SU-DHL-6 (cell line): Measurements from ENCODE around the gene RAVER1.
"Not testable (repeated sequence)": the region's sequence is repeated elsewhere in the genome, so short reads cannot be mapped to it uniquely, and the experiment has no call there.

Experiments
- H2AFZ ChIP-seq: fragments of 200-600 bp; sonication (generic); 2 replicates; pipeline ENCODE4 v1.6.1; 2014; ENCODE audit warnings: low read depth, mild to moderate bottlenecking, moderate library complexity, mixed read lengths, antibody characterized with exemption, low read length; ENCODE audit not compliant: severe bottlenecking
- H3F3A ChIP-seq: fragments of 200-600 bp; shearing (Covaris generic); 2 replicates; pipeline ENCODE4 v1.6.0; 2016; ENCODE audit warnings: antibody characterized with exemption, mild to moderate bottlenecking; ENCODE audit not compliant: insufficient read depth
- H3K27ac ChIP-seq: fragments of 200-600 bp; sonication (generic); 2 replicates; pipeline ENCODE4 v1.5.1; 2016; ENCODE audit warnings: low read depth, mild to moderate bottlenecking, low read length, moderate library complexity, mixed read lengths
- H3K27me3 ChIP-seq: fragments of 200-600 bp; sonication (generic), shearing (Covaris generic); 2 replicates; pipeline ENCODE4 v1.6.0; 2014; ENCODE audit warnings: mild to moderate bottlenecking, low read length
- H3K36me3 ChIP-seq: fragments of 200-600 bp; sonication (generic); 2 replicates; pipeline ENCODE4 v1.6.1; 2014; ENCODE audit warnings: mild to moderate bottlenecking, low read length, mixed read lengths
- H3K4me2 ChIP-seq: fragments of 300-600, 200-600 bp; shearing (Covaris generic), sonication (generic); 2 replicates; pipeline ENCODE4 v1.6.0; 2014; ENCODE audit warnings: low read length, low read depth, mild to moderate bottlenecking; ENCODE audit not compliant: poor library complexity, severe bottlenecking
- H3K4me3 ChIP-seq: fragments of 200-600 bp; sonication (generic); 2 replicates; pipeline ENCODE4 v1.5.1; 2014; ENCODE audit warnings: antibody characterized with exemption, low read length, mild to moderate bottlenecking, mixed read lengths; ENCODE audit not compliant: insufficient read depth, poor library complexity, severe bottlenecking
- H3K79me2 ChIP-seq: fragments of 200-600 bp; sonication (generic); 2 replicates; pipeline ENCODE4 v1.6.1; 2014; ENCODE audit warnings: mild to moderate bottlenecking, low read length, moderate library complexity; ENCODE audit not compliant: insufficient read depth
- H3K9ac ChIP-seq: fragments of 200-600 bp; sonication (generic); 2 replicates; pipeline ENCODE4 v1.7.0; 2014; ENCODE audit warnings: mild to moderate bottlenecking, low read length
- H3K9me2 ChIP-seq: fragments of 200-600 bp; sonication (generic); replicated peaks from 2 replicates; pipeline ENCODE4 v1.6.1; 2014; ENCODE audit warnings: low read length; ENCODE audit not compliant: insufficient read depth
- H3K9me3 ChIP-seq: fragments of 200-600 bp; sonication (generic); 2 replicates; pipeline ENCODE4 v1.6.1; 2014; ENCODE audit warnings: low read length, mixed read lengths; ENCODE audit not compliant: insufficient read depth
- H4K20me1 ChIP-seq: fragments of 200-600 bp; sonication (generic); 2 replicates; pipeline ENCODE4 v1.6.1; 2014; ENCODE audit warnings: low read depth, mild to moderate bottlenecking, antibody characterized with exemption, low read length, moderate library complexity, mixed read lengths
- CTCF ChIP-seq: fragments of 200-600 bp; sonication (generic); IDR thresholded peaks from one replicate; pipeline ENCODE4 v1.5.1; 2017; ENCODE audit warnings: antibody characterized with exemption, mild to moderate bottlenecking, low read length, moderate library complexity; ENCODE audit not compliant: insufficient read depth, poor library complexity, severe bottlenecking
- EZH2phosphoT487 ChIP-seq: fragments of 200-600 bp; sonication (generic), shearing (Covaris generic); conservative IDR thresholded peaks from 2 replicates; pipeline ENCODE4 v1.6.1; 2018; ENCODE audit warnings: mild to moderate bottlenecking, antibody characterized with exemption, low read length, moderate library complexity, mixed read lengths

The RAVER1 gene

GRCh38 chr19:10378124-10378523 lies 44.8 kb upstream of the RAVER1 start:
- TF ChIP-seq EZH2phosphoT487: no peak
- TF ChIP-seq CTCF: no peak
- H3K4me3 ChIP-seq: no peak overlapping the region
- no peaks in the 10 kb centered on the region for H3K9me3 ChIP-seq
- H3K9me2 ChIP-seq: no peaks in the 10 kb centered on the region
- H3K9ac ChIP-seq: no peak overlapping the region
- no peak overlapping the region for H2AFZ ChIP-seq
- H3K36me3 ChIP-seq: no peaks in the 10 kb centered on the region
- no peaks in the 10 kb centered on the region for H4K20me1 ChIP-seq
- H3F3A ChIP-seq: no peaks in the 10 kb centered on the region
- H3K27ac ChIP-seq: no peak overlapping the region
- H3K4me2 ChIP-seq: no peak overlapping the region
- H3K27me3 ChIP-seq: no peaks in the 10 kb centered on the region
- peaks cover 18% of the 10 kb centered on the region for H3K79me2 ChIP-seq

GRCh38 chr19:10377140-10377640 lies 43.9 kb upstream of the RAVER1 start:
- not testable (repeated sequence) for H3K9ac ChIP-seq, H3K36me3 ChIP-seq, H3K9me2 ChIP-seq, H3K27me3 ChIP-seq, H3K4me2 ChIP-seq, H4K20me1 ChIP-seq, H2AFZ ChIP-seq, H3K27ac ChIP-seq, H3K4me3 ChIP-seq, H3F3A ChIP-seq, H3K9me3 ChIP-seq
- H3K79me2 ChIP-seq: peaks cover 18% of the 10 kb centered on the region

- Histone ChIP-seq H3F3A (no peaks in the 10 kb centered on the region), H3K4me2 (no peak overlapping the region), H3K36me3 (no peaks in the 10 kb centered on the region), H3K79me2 (peaks cover 14% of the 10 kb centered on the region), H3K27me3 (no peaks in the 10 kb centered on the region), H3K9ac (no peak overlapping the region), H3K9me2 (no peaks in the 10 kb centered on the region), H3K4me3 (no peak overlapping the region), H3K27ac (no peak overlapping the region), H4K20me1 (no peaks in the 10 kb centered on the region), H3K9me3 (no peaks in the 10 kb centered on the region), H2AFZ (no peak overlapping the region)
- TF ChIP-seq CTCF: no peak
- no peak for TF ChIP-seq EZH2phosphoT487
These were observed 41.6 kb upstream of the RAVER1 start for GRCh38 chr19:10374931-10375330.

DNA sequence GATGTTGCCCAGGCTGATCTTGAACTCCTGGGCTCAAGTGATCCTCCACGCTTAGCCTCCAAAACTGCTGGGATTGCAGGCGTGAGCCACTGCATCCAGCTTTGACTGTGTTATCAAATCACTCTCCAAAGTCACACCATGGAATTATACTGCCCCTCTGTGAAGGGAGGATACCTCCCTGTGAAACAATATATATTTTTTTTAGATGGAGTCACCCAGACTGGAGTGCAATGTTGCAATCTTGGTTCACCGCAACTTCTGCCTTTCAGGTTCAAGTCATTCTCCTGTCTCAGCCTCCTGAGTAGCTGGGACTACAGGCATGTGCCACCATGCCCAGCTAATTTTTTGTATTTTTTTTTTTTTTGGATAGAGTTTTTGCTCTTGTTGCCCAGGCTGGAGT lies 39.4 kb upstream of the RAVER1 start:
- Histone ChIP-seq H3F3A (no peaks in the 10 kb centered on the region), H2AFZ (no peak overlapping the region), H3K4me2 (no peak overlapping the region), H3K4me3 (no peak overlapping the region), H3K79me2 (no peaks in the 10 kb centered on the region), H4K20me1 (no peaks in the 10 kb centered on the region), H3K27me3 (no peaks in the 10 kb centered on the region), H3K9me2 (no peaks in the 10 kb centered on the region), H3K36me3 (no peaks in the 10 kb centered on the region), H3K9ac (no peak overlapping the region), H3K9me3 (no peaks in the 10 kb centered on the region), H3K27ac (no peak overlapping the region)
- no peak for TF ChIP-seq EZH2phosphoT487
- TF ChIP-seq CTCF: no peak
